GM23248 (cell line): ENCODE results near the gene SPACA4. TPM values are rescaled to one million over a fixed set of nuclear protein-coding genes. Genes with fewer than 3 reads are reported as not detected.

ENCODE experiments used
- DNase-seq: peaks from one replicate; pipeline ENCODE4 v3.0.0-alpha.2; 2015
- H2AFZ ChIP-seq: fragments of 200-600 bp; sonication (generic); 2 replicates; pipeline ENCODE4 v1.6.1; 2016; ENCODE audit warnings: antibody characterized with exemption
- H3F3A ChIP-seq: fragments of 200-600 bp; sonication (generic); 2 replicates; pipeline ENCODE4 v1.6.1; 2016; ENCODE audit warnings: mild to moderate bottlenecking, antibody characterized with exemption, mixed run types; ENCODE audit not compliant: insufficient read depth
- H3K27ac ChIP-seq: fragments of 200-600 bp; sonication (generic); 2 replicates; pipeline ENCODE4 v1.5.1; 2016; ENCODE audit warnings: mild to moderate bottlenecking
- H3K27me3 ChIP-seq: fragments of 200-600 bp; sonication (generic); replicated peaks from 2 replicates; pipeline ENCODE4 v1.6.1; 2016; ENCODE audit warnings: mild to moderate bottlenecking; ENCODE audit not compliant: insufficient read depth
- H3K36me3 ChIP-seq: fragments of 200-600 bp; sonication (generic); 2 replicates; pipeline ENCODE4 v1.6.1; 2016; ENCODE audit warnings: low read depth, mild to moderate bottlenecking
- H3K4me1 ChIP-seq: fragments of 200-600 bp; sonication (generic); 2 replicates; pipeline ENCODE4 v1.6.1; 2016; ENCODE audit warnings: mild to moderate bottlenecking; ENCODE audit not compliant: insufficient read depth
- H3K4me2 ChIP-seq: fragments of 200-600 bp; sonication (generic); one replicate; pipeline ENCODE4 v1.6.1; 2016; ENCODE audit warnings: mild to moderate bottlenecking; ENCODE audit not compliant: unreplicated experiment
- H3K4me3 ChIP-seq: fragments of 200-600 bp; sonication (generic); 2 replicates; pipeline ENCODE4 v1.5.1; 2016; ENCODE audit warnings: mild to moderate bottlenecking
- H3K79me2 ChIP-seq: fragments of 200-600 bp; sonication (generic); 2 replicates; pipeline ENCODE4 v1.6.1; 2016; ENCODE audit warnings: mild to moderate bottlenecking; ENCODE audit not compliant: insufficient read depth
- H3K9ac ChIP-seq: fragments of 200-600 bp; sonication (generic); 2 replicates; pipeline ENCODE4 v1.6.1; 2016; ENCODE audit warnings: mild to moderate bottlenecking
- H3K9me2 ChIP-seq: fragments of 200-600 bp; sonication (generic); 2 replicates; pipeline ENCODE4 v1.6.1; 2016; ENCODE audit warnings: mixed run types, mild to moderate bottlenecking, moderate library complexity; ENCODE audit not compliant: insufficient read depth
- H3K9me3 ChIP-seq: fragments of 200-600 bp; sonication (generic); one replicate; pipeline ENCODE4 v1.6.1; 2017; ENCODE audit warnings: low read depth
- H4K20me1 ChIP-seq: fragments of 200-600 bp; sonication (generic); 2 replicates; pipeline ENCODE4 v1.6.0; 2016; ENCODE audit not compliant: insufficient read depth
- EZH2 ChIP-seq: fragments of 200-600 bp; sonication (generic); IDR thresholded peaks from 2 replicates; pipeline ENCODE4 v1.6.1; 2018; ENCODE audit warnings: antibody characterized with exemption, mild to moderate bottlenecking; ENCODE audit not compliant: insufficient read depth, poor library complexity, severe bottlenecking
- EZH2phosphoT487 ChIP-seq: fragments of 200-600 bp; sonication (generic); IDR thresholded peaks from 2 replicates; pipeline ENCODE4 v1.6.1; 2018; ENCODE audit warnings: antibody characterized with exemption, moderate library complexity, mild to moderate bottlenecking, low read depth; ENCODE audit not compliant: insufficient read depth
- WGBS, 2 experiments: methylation state at CpG; one replicate each; pipeline ENCODE4 v1.1.6; 2015 to 2017; ENCODE audit warnings: low lambda C conversion rate in 2 of 2, low coverage in 1 of 2; ENCODE audit errors: missing lambda C conversion rate in 2 of 2; 5-methylcytosine and 5-hydroxymethylcytosine counted together
- in situ Hi-C: fragments of 300-500 bp; cut with MboI; formaldehyde crosslinking; loops from 2 replicates; pipeline ENCODE4 v1.15.0; 2020
- polyA plus RNA-seq: library from polyadenylated mRNA; unstranded; fragments of >200 nt; fragmentation: Nextera tagmentation; extraction: Ambion mirVana; gene quantifications from 2 replicates; pipeline ENCODE4 v1.2.1, GENCODE V29; 2016
- total RNA-seq: library from RNA; depleted of rRNA; stranded (reverse); fragments of >200 nt; shearing (Covaris generic); gene quantifications from 2 replicates; pipeline ENCODE4 v1.2.3, GENCODE V29; 2014

SPACA4 gene
- total and polyA plus RNA-seq, 2 experiments from 2014 or later, result not detected

DNA sequence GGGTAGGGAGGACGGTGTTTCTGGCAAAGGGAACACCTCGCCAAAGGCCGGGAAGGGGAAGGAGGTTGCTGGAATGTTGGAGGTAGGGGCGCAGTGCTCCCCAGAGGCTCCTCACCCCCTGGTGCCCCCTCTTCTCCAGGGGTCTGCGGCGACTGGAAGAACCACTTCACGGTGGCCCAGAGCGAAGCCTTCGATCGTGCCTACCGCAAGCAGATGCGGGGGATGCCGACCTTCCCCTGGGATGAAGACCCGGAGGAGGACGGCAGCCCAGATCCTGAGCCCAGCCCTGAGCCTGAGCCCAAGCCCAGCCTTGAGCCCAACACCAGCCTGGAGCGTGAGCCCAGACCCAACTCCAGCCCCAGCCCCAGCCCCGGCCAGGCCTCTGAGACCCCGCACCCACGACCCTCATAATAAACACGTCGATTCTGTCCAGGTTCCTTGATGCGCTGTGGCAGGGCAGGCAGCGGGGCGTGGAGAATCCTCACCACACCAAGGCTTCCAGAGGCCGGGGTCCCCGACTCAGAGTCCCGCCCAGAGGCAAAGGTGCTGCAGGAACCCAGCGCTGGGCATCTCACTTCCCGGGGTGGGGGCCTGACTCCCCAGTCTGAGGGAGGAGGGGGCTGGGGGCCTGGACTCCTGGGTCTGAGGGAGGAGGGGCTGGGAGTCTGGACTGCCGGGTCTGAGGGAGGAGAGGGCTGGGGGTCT is 7.4 kb upstream of the SPACA4 start:
- no peak overlapping the region for H3K27ac ChIP-seq
- in situ Hi-C loops, result no loop called here

DNA sequence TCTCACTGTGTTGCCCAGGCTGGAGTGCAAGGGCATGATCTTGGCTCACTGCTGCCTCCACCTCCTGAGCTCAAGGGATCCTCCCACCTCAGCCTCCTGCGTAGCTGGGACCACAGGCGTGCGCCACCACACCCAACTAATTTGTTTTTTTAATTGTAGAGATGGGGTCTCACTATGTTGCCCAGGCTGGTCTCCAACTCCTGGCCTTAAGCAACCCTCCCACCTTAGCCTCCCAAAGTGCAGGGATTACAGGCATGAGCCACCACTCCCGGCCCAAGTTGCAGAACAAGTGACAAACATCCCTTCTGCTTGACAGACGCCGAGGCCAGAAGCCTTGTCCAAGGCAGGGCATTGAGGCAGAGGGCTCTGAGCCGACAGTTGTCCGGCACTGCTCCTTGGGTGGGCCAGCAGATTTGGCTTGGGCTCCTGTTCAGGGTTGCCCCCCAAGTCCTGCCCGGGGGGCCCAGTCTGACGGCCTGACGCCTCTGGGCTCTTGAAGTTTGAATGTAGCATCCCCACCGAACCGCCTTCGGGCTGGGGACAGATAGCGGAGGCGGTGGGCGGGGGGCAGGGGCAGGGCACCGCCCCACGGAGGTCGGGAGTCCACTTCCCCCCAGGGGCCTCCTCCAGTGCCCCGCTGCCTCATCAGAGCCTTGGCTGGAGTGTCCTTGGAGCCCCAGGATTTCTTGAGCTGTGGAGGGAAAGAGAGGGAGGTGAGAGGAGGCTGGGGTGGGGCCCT is 5.7 kb upstream of the SPACA4 start:
- WGBS, 2 experiments, result 76 to 85% methylated on average over 10 to 21 of the region's 21 CpGs
- no peak for TF ChIP-seq EZH2phosphoT487
- TF ChIP-seq EZH2, result no peak

More for the DNA sequence above, 7.4 kb upstream of the SPACA4 start:
- H3K36me3 ChIP-seq, result no peaks in the 10 kb centered on the region
- H3K4me2 ChIP-seq, result no peak overlapping the region
- no peaks in the 10 kb centered on the region for H4K20me1 ChIP-seq
- no peaks in the 10 kb centered on the region for H3K79me2 ChIP-seq
- no peak for TF ChIP-seq EZH2phosphoT487
- no peak for TF ChIP-seq EZH2
- no peaks in the 10 kb centered on the region for H3F3A ChIP-seq
- no peak overlapping the region for H3K9ac ChIP-seq
- H3K4me3 ChIP-seq, result no peak overlapping the region
- H3K4me1 ChIP-seq, result no peaks in the 10 kb centered on the region
- no peaks in the 10 kb centered on the region for H3K9me2 ChIP-seq
- DNase-seq, result no peak
- H3K27me3 ChIP-seq, result no peaks in the 10 kb centered on the region; the same call in 1 of the 2 replicates
- no peak overlapping the region for H2AFZ ChIP-seq
- 64 to 65% methylated on average over 27 to 30 of the region's 30 CpGs for WGBS, 2 experiments
- H3K9me3 ChIP-seq, result no peaks in the 10 kb centered on the region

DNA sequence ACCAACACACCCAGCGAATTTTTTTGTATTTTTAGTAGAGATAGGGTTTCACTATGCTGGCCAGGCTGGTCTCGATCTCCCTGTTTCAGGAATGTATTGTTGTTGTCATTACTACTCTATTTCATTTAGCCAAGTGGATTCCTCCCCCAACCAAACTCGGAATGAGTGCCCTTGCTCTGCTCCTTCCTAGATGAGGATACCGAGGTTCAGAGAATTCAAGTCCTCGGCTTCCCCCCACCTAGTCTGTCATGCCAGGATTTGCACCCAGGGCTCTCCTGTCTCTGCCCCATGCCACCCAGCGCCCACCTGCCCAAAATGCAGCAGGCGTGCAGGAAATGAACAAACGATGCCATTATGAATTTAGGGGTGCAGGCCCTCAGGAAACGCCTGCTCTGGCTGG is 3.5 kb upstream of the SPACA4 start:
- H3K4me3 ChIP-seq, result no peak overlapping the region
- TF ChIP-seq EZH2, result no peak
- no peak for TF ChIP-seq EZH2phosphoT487
- no peaks in the 10 kb centered on the region for H3K9me2 ChIP-seq
- H3K36me3 ChIP-seq, result no peaks in the 10 kb centered on the region
- no peaks in the 10 kb centered on the region; the same call in 1 of the 2 replicates for H3K27me3 ChIP-seq
- no peak overlapping the region for H2AFZ ChIP-seq
- no peaks in the 10 kb centered on the region for H3K4me1 ChIP-seq
- no peaks in the 10 kb centered on the region for H3K9me3 ChIP-seq
- H3K4me2 ChIP-seq, result no peak overlapping the region
- in situ Hi-C loops, result no loop called here
- H4K20me1 ChIP-seq, result no peaks in the 10 kb centered on the region
- no peak overlapping the region for H3K27ac ChIP-seq
- no peaks in the 10 kb centered on the region for H3K79me2 ChIP-seq
- WGBS, 2 experiments, result 58 to 60% methylated on average over 9 of the region's 9 CpGs
- no peaks in the 10 kb centered on the region for H3F3A ChIP-seq
- H3K9ac ChIP-seq, result no peak overlapping the region
- no peak for DNase-seq

More for the DNA sequence above, 5.7 kb upstream of the SPACA4 start:
- H3K27ac ChIP-seq, result no peak overlapping the region
- no peak for DNase-seq
- H3K79me2 ChIP-seq, result no peaks in the 10 kb centered on the region
- no peaks in the 10 kb centered on the region for H3F3A ChIP-seq
- H2AFZ ChIP-seq, result no peak overlapping the region
- no peak overlapping the region for H3K9ac ChIP-seq
- H4K20me1 ChIP-seq, result no peaks in the 10 kb centered on the region
- no peaks in the 10 kb centered on the region for H3K4me1 ChIP-seq
- H3K36me3 ChIP-seq, result no peaks in the 10 kb centered on the region
- in situ Hi-C loops, result no loop called here
- H3K4me2 ChIP-seq, result no peak overlapping the region
- no peaks in the 10 kb centered on the region; the same call in 1 of the 2 replicates for H3K27me3 ChIP-seq
- no peak overlapping the region for H3K4me3 ChIP-seq
- H3K9me3 ChIP-seq, result no peaks in the 10 kb centered on the region
- no peaks in the 10 kb centered on the region for H3K9me2 ChIP-seq

DNA sequence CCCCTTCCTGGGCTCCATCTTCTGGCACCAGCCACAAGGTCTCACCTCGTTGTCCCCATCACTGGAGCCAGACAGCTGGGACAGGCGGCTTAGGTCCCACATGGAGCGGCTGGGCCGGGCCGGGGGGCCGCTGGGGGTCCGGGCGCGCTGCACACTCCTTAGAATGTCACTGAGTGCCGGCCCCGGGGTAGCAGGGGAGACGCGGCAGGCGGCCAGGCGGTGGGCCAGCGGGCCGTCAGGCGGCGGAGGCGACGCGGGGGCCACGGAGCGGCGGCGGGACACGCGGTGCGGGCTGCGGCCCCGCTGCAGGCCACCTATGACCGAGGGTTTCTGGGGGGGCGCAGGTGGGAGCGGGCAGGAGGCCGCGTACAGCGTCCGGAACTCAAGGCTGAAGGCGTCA is 3.1 kb upstream of the SPACA4 start:
- H3K9me3 ChIP-seq, result no peaks in the 10 kb centered on the region
- no peaks in the 10 kb centered on the region for H3F3A ChIP-seq
- H3K9me2 ChIP-seq, result no peaks in the 10 kb centered on the region
- no peaks in the 10 kb centered on the region for H3K79me2 ChIP-seq
- no peak overlapping the region for H3K9ac ChIP-seq
- DNase-seq, result no peak
- H3K27ac ChIP-seq, result no peak overlapping the region
- H3K27me3 ChIP-seq, result no peaks in the 10 kb centered on the region; the same call in 1 of the 2 replicates
- no peaks in the 10 kb centered on the region for H4K20me1 ChIP-seq
- H3K36me3 ChIP-seq, result no peaks in the 10 kb centered on the region
- H2AFZ ChIP-seq, result no peak overlapping the region
- H3K4me1 ChIP-seq, result no peaks in the 10 kb centered on the region
- WGBS, 2 experiments, result 85 to 93% methylated on average over 7 to 39 of the region's 39 CpGs
- TF ChIP-seq EZH2phosphoT487, result no peak
- no peak for TF ChIP-seq EZH2
- in situ Hi-C loops, result no loop called here
- no peak overlapping the region for H3K4me2 ChIP-seq
- no peak overlapping the region for H3K4me3 ChIP-seq
